Stomach (tissue), 9 donors: Measurements from ENCODE around the gene MMP28. TPM values are rescaled to one million over a fixed set of nuclear protein-coding genes. Genes with fewer than 3 reads are reported as not detected.

Source experiments
- DNase-seq, 2 donors: peaks; one replicate each; pipeline versions ENCODE4 v3.0.0 to v3.0.0-alpha.2; 2013 to 2019
- H3K27ac ChIP-seq, 5 donors: fragments of 200-600 bp in 4 of 5; sonication (generic) in 4 of 5; one replicate each; pipeline ENCODE4 v1.5.1; 2013 to 2019; ENCODE audit warnings: mild to moderate bottlenecking in 1 of 5, moderate library complexity in 1 of 5
- H3K27me3 ChIP-seq, 3 donors: fragments of 200-600 bp; sonication (generic); one replicate each; pipeline ENCODE4 v1.5.1; 2017 to 2019; ENCODE audit warnings: mixed run types in 1 of 3
- H3K36me3 ChIP-seq, 4 donors: fragments of 200-600 bp; sonication (generic); 1 replicate in 3 of 4; 2 replicates in 1 of 4; pipeline ENCODE4 v1.5.1; 2016 to 2019
- H3K4me1 ChIP-seq, 4 donors: fragments of 200-600 bp; sonication (generic); one replicate each; pipeline ENCODE4 v1.5.1; 2016 to 2019
- H3K4me3 ChIP-seq, 4 donors: fragments of 200-600 bp; sonication (generic) in 3 of 4; one replicate each; pipeline ENCODE4 v1.5.1; 2016 to 2019; ENCODE audit warnings: mild to moderate bottlenecking in 1 of 4
- H3K9me3 ChIP-seq, 4 donors: fragments of 200-600 bp; sonication (generic); one replicate each; pipeline ENCODE4 v1.5.1; 2016 to 2019
- CTCF ChIP-seq, 7 experiments: fragments of 450-650 bp in 4 of 7; fragments of 200-600 bp in 3 of 7; sonication (generic) in 3 of 7; IDR thresholded peaks; one replicate each; pipeline ENCODE4 v1.5.1; 2016 to 2019; ENCODE audit warnings: antibody characterized with exemption in 7 of 7, control low read depth in 2 of 7, mild to moderate bottlenecking in 1 of 7
- EP300 ChIP-seq: sonication (generic); formaldehyde crosslinking; IDR thresholded peaks from one replicate; pipeline ENCODE4 v1.6.1; 2017; ENCODE audit warnings: antibody characterized with exemption
- POLR2A ChIP-seq, 4 donors: fragments of 450-650 bp; IDR thresholded peaks; one replicate each; pipeline ENCODE4 v1.6.1; 2016; ENCODE audit warnings: antibody characterized with exemption in 4 of 4, control low read depth in 2 of 4, mild to moderate bottlenecking in 1 of 4, moderate library complexity in 1 of 4
- POLR2AphosphoS5 ChIP-seq, 3 donors: sonication (generic); formaldehyde crosslinking; IDR thresholded peaks; one replicate each; pipeline ENCODE4 v1.6.1; 2016; ENCODE audit warnings: antibody characterized with exemption in 3 of 3
- WGBS, 5 donors: extraction: QIAGEN DNeasy Blood & Tissue Kit in 3 of 5; methylation state at CpG; one replicate each; pipeline versions ENCODE4 v1.1.5 to v1.1.7; 2013 to 2018; 5-methylcytosine and 5-hydroxymethylcytosine counted together
- intact Hi-C: fragments of 100-400 bp; cut with DNase I; formaldehyde crosslinking; loops from one replicate; pipeline ENCODE4 v1.15.1; 2023; ENCODE audit warnings: low total_unique reads
- polyA plus RNA-seq, 3 donors: library from polyadenylated mRNA; stranded (reverse); fragments of 200-250 nt; gene quantifications; one replicate each; pipeline ENCODE4 v1.2.3, GENCODE V29; 2013
- total RNA-seq, 5 donors: library from RNA; depleted of rRNA; stranded (reverse); fragments of >200 nt; gene quantifications; one replicate each; pipeline versions ENCODE4 v1.1.0 to v1.2.3, GENCODE V29; 2014 to 2016
- donor health status: healthy with polysubstance abuse.
- donor health status: Bipolar disorder and iron deficiency.
- donor health status: healthy.

Gene MMP28
- total and polyA plus RNA-seq, 8 donors = 2.2 to 75.0 (median 19.6) TPM

DNA sequence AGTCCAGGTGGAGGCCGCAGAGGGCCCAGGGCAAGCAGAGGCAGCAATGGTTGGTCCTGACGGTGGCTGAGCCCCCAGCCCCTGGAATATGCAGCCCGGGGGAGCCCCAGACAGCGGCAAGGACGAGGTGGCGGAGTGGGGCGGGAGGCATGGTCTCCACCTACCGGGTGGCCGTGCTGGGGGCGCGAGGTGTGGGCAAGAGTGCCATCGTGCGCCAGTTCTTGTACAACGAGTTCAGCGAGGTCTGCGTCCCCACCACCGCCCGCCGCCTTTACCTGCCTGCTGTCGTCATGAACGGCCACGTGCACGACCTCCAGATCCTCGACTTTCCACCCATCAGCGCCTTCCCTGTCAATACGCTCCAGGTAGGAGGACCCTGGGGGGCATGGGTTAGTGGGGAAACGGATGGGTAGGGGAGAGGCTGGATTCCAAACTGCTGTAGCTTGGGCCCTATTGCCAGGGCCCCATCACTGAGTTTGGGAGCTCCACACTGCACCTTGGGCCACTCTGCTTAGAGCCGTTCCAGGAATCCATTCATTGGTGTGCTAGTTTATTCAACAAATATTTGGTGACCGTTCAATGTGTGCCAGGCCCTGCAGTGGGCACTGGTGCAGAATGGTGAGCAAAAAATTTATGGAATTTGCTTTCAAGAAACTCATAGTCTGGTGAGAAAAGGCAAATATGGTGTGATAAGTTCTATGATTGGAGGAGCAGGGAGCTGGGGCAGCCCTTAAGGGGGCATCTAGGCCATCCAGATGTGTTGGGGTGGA, 60.2 kb downstream of the MMP28 start:
- no peak for DNase-seq
- H3K9me3 ChIP-seq = no peaks in the 10 kb centered on the region
- H3K36me3 ChIP-seq = no peaks in the 10 kb centered on the region
- intact Hi-C loops = loop anchor here (10.0 kb wide), 1 partner anchor 120 kb away; no protein-coding TSS in a partner anchor
- peaks cover 0 to 32% (median 0%) of the 10 kb centered on the region in 3 donors for H3K27me3 ChIP-seq
- H3K27ac ChIP-seq = no peak overlapping the region
- TF ChIP-seq CTCF (IDR thresholded peaks at IDR 0.05) (no peak), POLR2A (IDR thresholded peaks at IDR 0.05) (no peak), POLR2AphosphoS5 (IDR thresholded peaks at IDR 0.05) (no peak), EP300 (no peak)
- no peak overlapping the region for H3K4me3 ChIP-seq
- peaks cover 8 to 25% (median 21%) of the 10 kb centered on the region in 4 donors for H3K4me1 ChIP-seq
- WGBS, 5 donors = 74 to 87% (median 85%) methylated on average over 27 to 29 of the region's 29 CpGs

DNA sequence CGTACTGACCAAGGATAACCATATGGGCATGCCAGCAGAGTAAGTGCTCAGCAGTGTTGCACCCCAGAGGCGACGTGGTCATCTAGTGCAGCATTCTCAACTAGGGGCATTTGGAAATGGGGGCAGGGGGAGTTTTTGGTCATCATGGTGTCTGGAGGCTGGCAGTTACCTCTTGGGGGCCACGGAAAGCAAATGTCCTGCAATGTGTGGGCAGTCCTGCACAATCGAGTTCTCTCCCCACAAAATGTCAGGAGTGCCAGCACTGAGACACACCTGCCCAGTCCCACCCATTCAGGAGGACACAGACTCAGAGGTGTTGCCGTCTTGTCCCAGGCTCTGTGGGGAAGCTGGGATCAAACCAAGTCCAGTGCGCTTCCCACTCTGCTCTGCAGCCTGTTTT, 61.0 kb downstream of the MMP28 start:
- Histone ChIP-seq H3K4me3 (no peak overlapping the region), H3K27me3 (peaks cover 0 to 24% (median 0%) of the 10 kb centered on the region in 3 donors), H3K4me1 (peaks cover 8 to 26% (median 21%) of the 10 kb centered on the region in 4 donors), H3K9me3 (no peaks in the 10 kb centered on the region), H3K36me3 (no peaks in the 10 kb centered on the region), H3K27ac (no peak overlapping the region)
- TF ChIP-seq CTCF (IDR thresholded peaks at IDR 0.05) (no peak), POLR2A (IDR thresholded peaks at IDR 0.05) (no peak), POLR2AphosphoS5 (IDR thresholded peaks at IDR 0.05) (no peak), EP300 (no peak)
- WGBS, 5 donors = 79 to 89% (median 84%) methylated on average over 7 of the region's 7 CpGs
- intact Hi-C loops = loop anchor here (10.0 kb wide), 1 partner anchor 120 kb away; no protein-coding TSS in a partner anchor
- DNase-seq = peak in 1 of 2 donors; percentile 17

DNA sequence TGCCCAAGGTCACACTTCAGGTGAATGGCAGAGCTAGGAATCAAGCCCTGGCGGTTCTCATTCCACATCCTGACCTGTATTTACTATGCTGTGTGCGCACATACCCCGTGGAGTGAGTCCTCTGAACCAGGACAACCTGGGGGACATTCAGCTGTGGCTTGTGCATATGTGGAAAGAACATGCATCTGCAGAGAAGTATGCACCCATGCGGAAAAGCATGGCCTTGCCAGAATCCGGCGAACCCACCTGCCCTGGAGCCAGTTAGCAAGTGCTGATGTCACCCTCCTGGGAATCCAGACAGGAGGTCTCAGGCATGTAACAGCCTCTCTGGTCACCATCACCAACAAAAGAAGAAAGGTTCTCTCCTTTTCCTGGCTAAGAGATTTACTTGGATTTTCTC, 62.1 kb downstream of the MMP28 start:
- TF ChIP-seq POLR2AphosphoS5 (IDR thresholded peaks at IDR 0.05) = no peak
- no peak for TF ChIP-seq CTCF (IDR thresholded peaks at IDR 0.05)
- TF ChIP-seq POLR2A (IDR thresholded peaks at IDR 0.05) = no peak
- TF ChIP-seq EP300 = no peak
- DNase-seq = no peak
- Histone ChIP-seq H3K27ac (no peak overlapping the region), H3K4me3 (no peak overlapping the region), H3K27me3 (peaks cover 0 to 16% (median 0%) of the 10 kb centered on the region in 3 donors), H3K36me3 (peaks cover 0 to under 1% (median 0%) of the 10 kb centered on the region in 4 donors), H3K9me3 (no peaks in the 10 kb centered on the region), H3K4me1 (peaks cover 8 to 26% (median 21%) of the 10 kb centered on the region in 4 donors)
- intact Hi-C loops = loop anchor here (10.0 kb wide), 1 partner anchor 119 kb away; no protein-coding TSS in a partner anchor
- 81 to 88% (median 86%) methylated on average over 6 of the region's 6 CpGs for WGBS, 5 donors

DNA sequence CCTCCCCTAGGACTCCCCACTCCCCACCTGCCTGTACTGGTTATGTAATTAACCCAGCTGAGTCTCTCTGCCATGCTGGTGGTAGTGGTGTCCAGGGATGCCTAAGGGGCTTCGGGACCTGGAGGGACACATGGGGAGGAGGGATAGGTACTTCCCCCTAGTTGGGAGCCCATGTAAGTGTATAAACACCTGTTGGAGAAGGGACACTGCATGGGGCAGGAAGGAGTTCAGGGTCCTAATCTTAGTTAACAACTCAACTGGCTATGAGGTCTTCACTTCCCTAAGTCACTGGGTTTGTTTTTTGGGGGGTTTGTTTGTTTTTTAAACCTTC, 62.7 kb downstream of the MMP28 start:
- intact Hi-C loops = loop anchor here (10.0 kb wide), 1 partner anchor 118 kb away; no protein-coding TSS in a partner anchor
- no peak for TF ChIP-seq CTCF (IDR thresholded peaks at IDR 0.05)
- no peak for TF ChIP-seq POLR2AphosphoS5 (IDR thresholded peaks at IDR 0.05)
- no peak for TF ChIP-seq EP300
- no peak for TF ChIP-seq POLR2A (IDR thresholded peaks at IDR 0.05)
- Histone ChIP-seq H3K9me3 (no peaks in the 10 kb centered on the region), H3K4me1 (peaks cover 8 to 26% (median 21%) of the 10 kb centered on the region in 4 donors), H3K36me3 (peaks cover 0 to 6% (median 4%) of the 10 kb centered on the region in 4 donors), H3K27ac (no peak overlapping the region), H3K4me3 (peak overlapping the region in 1 of 4 donors; percentile 73), H3K27me3 (peaks cover 0 to 14% (median 0%) of the 10 kb centered on the region in 3 donors)
- DNase-seq = no peak
- WGBS, 5 donors = 57 to 78% (median 66%) methylated on average over 1 of the region's 1 CpG
